ENCODE results near the gene RGS11.

RGS11 gene

DNA sequence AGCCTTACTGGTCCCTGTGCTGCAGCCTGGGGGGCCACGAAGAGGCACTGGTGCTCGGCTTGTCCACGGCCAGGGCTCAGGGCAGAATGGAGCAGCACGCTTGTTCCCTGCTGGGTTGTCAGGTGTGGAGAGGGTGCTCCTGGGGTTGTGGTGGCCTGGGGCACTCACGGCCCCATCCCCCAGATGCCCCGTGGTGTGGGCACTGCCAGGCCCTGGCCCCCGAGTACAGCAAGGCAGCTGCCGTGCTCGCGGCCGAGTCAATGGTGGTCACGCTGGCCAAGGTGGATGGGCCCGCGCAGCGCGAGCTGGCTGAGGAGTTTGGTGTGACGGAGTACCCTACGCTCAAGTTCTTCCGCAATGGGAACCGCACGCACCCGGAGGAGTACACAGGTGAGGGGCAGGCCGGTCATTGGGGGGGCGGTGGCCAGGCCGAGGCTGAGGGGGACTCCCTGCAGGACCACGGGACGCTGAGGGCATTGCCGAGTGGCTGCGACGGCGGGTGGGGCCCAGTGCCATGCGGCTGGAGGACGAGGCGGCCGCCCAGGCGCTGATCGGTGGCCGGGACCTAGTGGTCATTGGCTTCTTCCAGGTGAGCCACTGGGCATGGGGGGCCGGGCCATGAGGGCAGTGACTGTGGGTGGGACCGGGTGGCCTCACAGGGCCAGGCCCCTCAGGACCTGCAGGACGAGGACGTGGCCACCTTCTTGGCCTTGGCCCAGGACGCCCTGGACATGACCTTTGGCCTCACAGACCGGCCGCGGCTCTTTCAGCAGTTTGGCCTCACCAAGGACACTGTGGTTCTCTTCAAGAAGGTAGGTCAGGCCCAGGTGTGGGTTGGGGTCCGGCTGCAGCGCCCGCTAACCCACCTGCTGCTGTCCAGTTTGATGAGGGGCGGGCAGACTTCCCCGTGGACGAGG lies 8.7 kb upstream of the RGS11 start:
- Histone ChIP-seq H3K4me3 (ENCODE audit: low read length) (no peak overlapping the region), H3K9me3 (ENCODE audit: insufficient read depth, low read depth, low read length) (no peaks in the 10 kb centered on the region), H3K27me3 (ENCODE audit: insufficient read depth, low read length) (peaks cover 23% of the 10 kb centered on the region), H3K27ac (ENCODE audit: low read length) (no peak overlapping the region), H3K9ac (ENCODE audit: low read depth, low read length) (no peak overlapping the region), H3K4me1 (ENCODE audit: insufficient read depth, low read length) (no peaks in the 10 kb centered on the region), H3K36me3 (ENCODE audit: insufficient read depth, low read depth, low read length) (peaks cover 28% of the 10 kb centered on the region)

- no peak within 1 kb of the TSS for H3K9ac ChIP-seq (ENCODE audit: low read depth, low read length)
- no peaks in the 10 kb centered on the region for H3K4me1 ChIP-seq (ENCODE audit: insufficient read depth, low read length)
- H3K27ac ChIP-seq (ENCODE audit: low read length): no peak within 1 kb of the TSS
- H3K9me3 ChIP-seq (ENCODE audit: insufficient read depth, low read depth, low read length): no peaks in the 10 kb centered on the region
- peaks cover 35% of the 10 kb centered on the region for H3K27me3 ChIP-seq (ENCODE audit: insufficient read depth, low read length)
- no peak within 1 kb of the TSS for H3K4me3 ChIP-seq (ENCODE audit: low read length)
- H3K36me3 ChIP-seq (ENCODE audit: insufficient read depth, low read depth, low read length): peaks cover 19% of the 10 kb centered on the region
Measured at GRCh38 chr16:283033-283805, 7.5 kb upstream of the RGS11 start, which contains the start of gene PDIA2. TSS of gene PDIA2 (plus strand) at chr16:283164. CDS start at chr16:283170, 6 bp downstream.

DNA sequence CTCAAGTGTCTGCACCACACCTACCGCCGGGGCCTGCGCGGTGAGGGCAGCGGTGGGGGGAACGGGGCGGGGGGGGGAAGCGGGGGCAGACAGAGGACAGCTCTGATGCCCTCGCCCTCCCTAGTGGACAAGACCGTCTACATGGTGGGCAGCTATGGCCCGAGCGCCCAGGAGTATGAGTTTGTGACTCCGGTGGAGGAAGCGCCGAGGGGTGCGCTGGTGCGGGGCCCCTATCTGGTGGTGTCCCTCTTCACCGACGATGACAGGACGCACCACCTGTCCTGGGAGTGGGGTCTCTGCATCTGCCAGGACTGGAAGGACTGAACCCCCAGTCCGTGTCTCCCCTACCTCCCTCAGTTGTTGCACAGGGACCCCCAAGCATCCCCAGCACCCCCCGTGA lies 6.7 kb upstream of the RGS11 start:
- Histone ChIP-seq H3K4me1 (ENCODE audit: insufficient read depth, low read length) (no peaks in the 10 kb centered on the region), H3K27me3 (ENCODE audit: insufficient read depth, low read length) (peaks cover 36% of the 10 kb centered on the region), H3K9me3 (ENCODE audit: insufficient read depth, low read depth, low read length) (no peaks in the 10 kb centered on the region), H3K4me3 (ENCODE audit: low read length) (no peak overlapping the region), H3K27ac (ENCODE audit: low read length) (no peak overlapping the region), H3K9ac (ENCODE audit: low read depth, low read length) (no peak overlapping the region), H3K36me3 (ENCODE audit: insufficient read depth, low read depth, low read length) (peaks cover 11% of the 10 kb centered on the region)

DNA sequence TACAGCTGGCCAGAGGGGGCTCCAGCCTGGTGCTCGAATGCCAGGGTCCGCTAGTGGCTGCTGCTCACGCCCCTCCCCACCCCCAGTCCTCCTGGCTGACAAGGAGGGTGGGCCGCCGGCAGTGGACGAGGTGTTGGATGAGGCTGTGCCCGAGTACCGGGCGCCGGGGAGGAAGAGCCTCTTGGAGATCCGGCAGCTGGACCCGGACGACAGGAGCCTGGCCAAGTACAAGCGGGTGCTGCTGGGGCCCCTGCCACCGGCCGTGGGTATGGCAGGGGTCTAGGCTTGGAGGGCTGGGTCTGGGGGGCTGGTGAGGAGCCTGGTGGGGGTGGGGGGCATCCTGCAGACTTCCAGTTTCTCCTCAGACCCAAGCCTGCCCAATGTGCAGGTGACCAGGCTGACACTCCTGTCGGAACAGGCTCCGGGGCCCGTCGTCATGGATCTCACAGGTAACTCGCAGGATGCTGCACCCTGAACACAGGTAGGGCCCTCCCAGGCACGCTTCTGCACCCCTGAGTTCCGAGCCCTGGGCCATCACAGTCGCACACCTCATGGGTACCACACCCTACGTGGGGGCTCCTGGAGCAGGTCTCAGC lies 6.0 kb upstream of the RGS11 start:
- Histone ChIP-seq H3K9me3 (ENCODE audit: insufficient read depth, low read depth, low read length) (no peaks in the 10 kb centered on the region), H3K9ac (ENCODE audit: low read depth, low read length) (no peak overlapping the region), H3K36me3 (ENCODE audit: insufficient read depth, low read depth, low read length) (0 out of 2 replicates have a peak, but pooled peaks cover 5% of the 10 kb centered on the region), H3K27me3 (ENCODE audit: insufficient read depth, low read length) (peaks cover 43% of the 10 kb centered on the region), H3K27ac (ENCODE audit: low read length) (no peak overlapping the region), H3K4me1 (ENCODE audit: insufficient read depth, low read length) (no peaks in the 10 kb centered on the region), H3K4me3 (ENCODE audit: low read length) (no peak overlapping the region)

GRCh38 chr16:280991-281659 lies 5.4 kb upstream of the RGS11 start:
- H3K27me3 ChIP-seq (ENCODE audit: insufficient read depth, low read length): peaks cover 49% of the 10 kb centered on the region
- no peaks in the 10 kb centered on the region for H3K9me3 ChIP-seq (ENCODE audit: insufficient read depth, low read depth, low read length)
- H3K36me3 ChIP-seq (ENCODE audit: insufficient read depth, low read depth, low read length): no peaks in the 10 kb centered on the region
- no peak overlapping the region for H3K27ac ChIP-seq (ENCODE audit: low read length)
- no peak overlapping the region for H3K9ac ChIP-seq (ENCODE audit: low read depth, low read length)
- H3K4me1 ChIP-seq (ENCODE audit: insufficient read depth, low read length): no peaks in the 10 kb centered on the region
- H3K4me3 ChIP-seq (ENCODE audit: low read length): peak overlapping the region; percentile 45; the same call in 1 of the 2 replicates

GRCh38 chr16:280552-280951 lies 4.8 kb upstream of the RGS11 start, which contains the start of gene ARHGDIG:
TSS of gene ARHGDIG (plus strand) at chr16:280591. CDS start at chr16:280681, 90 bp downstream.
- H3K4me1 ChIP-seq (ENCODE audit: insufficient read depth, low read length): no peaks in the 10 kb centered on the region
- H3K36me3 ChIP-seq (ENCODE audit: insufficient read depth, low read depth, low read length): no peaks in the 10 kb centered on the region
- no peaks in the 10 kb centered on the region for H3K9me3 ChIP-seq (ENCODE audit: insufficient read depth, low read depth, low read length)
- peaks cover 52% of the 10 kb centered on the region for H3K27me3 ChIP-seq (ENCODE audit: insufficient read depth, low read length)
- H3K27ac ChIP-seq (ENCODE audit: low read length): no peak within 1 kb of the TSS
- no peak within 1 kb of the TSS for H3K9ac ChIP-seq (ENCODE audit: low read depth, low read length)
- H3K4me3 ChIP-seq (ENCODE audit: low read length): peak within 1 kb of the TSS; percentile 45; the same call in 1 of the 2 replicates

- Histone ChIP-seq H3K4me1 (ENCODE audit: insufficient read depth, low read length) (no peaks in the 10 kb centered on the region), H3K36me3 (ENCODE audit: insufficient read depth, low read depth, low read length) (no peaks in the 10 kb centered on the region), H3K9ac (ENCODE audit: low read depth, low read length) (no peak overlapping the region), H3K9me3 (ENCODE audit: insufficient read depth, low read depth, low read length) (no peaks in the 10 kb centered on the region), H3K27ac (ENCODE audit: low read length) (no peak overlapping the region), H3K4me3 (ENCODE audit: low read length) (peak overlapping the region; percentile 38; the same call in 1 of the 2 replicates), H3K27me3 (ENCODE audit: insufficient read depth, low read length) (peaks cover 56% of the 10 kb centered on the region)
Measured at GRCh38 chr16:280005-280460, 4.3 kb upstream of the RGS11 start.

GRCh38 chr16:279531-279930 lies 3.8 kb upstream of the RGS11 start:
- H3K9ac ChIP-seq (ENCODE audit: low read depth, low read length): no peak overlapping the region
- no peaks in the 10 kb centered on the region for H3K9me3 ChIP-seq (ENCODE audit: insufficient read depth, low read depth, low read length)
- no peaks in the 10 kb centered on the region for H3K36me3 ChIP-seq (ENCODE audit: insufficient read depth, low read depth, low read length)
- no peak overlapping the region for H3K4me3 ChIP-seq (ENCODE audit: low read length)
- H3K27ac ChIP-seq (ENCODE audit: low read length): no peak overlapping the region
- no peaks in the 10 kb centered on the region for H3K4me1 ChIP-seq (ENCODE audit: insufficient read depth, low read length)
- H3K27me3 ChIP-seq (ENCODE audit: insufficient read depth, low read length): peaks cover 61% of the 10 kb centered on the region

DNA sequence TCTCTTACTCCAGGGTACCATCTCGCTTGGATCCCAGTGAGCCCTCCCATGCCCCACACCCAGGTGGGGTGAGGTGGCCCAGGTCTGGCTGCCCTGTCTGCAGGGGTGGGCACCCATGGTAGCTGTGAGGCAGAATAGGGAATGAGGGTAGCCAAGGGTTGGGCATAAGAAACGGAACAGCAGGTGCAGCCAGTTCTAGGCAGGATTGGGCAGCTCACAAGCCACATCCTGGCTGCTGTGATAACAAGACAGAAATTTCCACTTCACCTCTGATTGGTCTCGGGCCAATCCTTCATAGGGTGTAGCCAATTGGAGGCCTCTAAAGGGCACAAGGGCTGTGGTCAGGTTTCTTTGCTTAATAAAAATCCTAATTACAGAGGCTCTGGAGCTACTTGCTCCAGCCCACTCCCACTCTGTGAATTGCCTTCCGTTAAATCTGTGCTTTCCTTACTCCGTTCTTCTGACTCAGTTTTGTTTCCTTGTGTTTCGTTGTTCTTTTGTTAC lies 3.2 kb upstream of the RGS11 start:
- Histone ChIP-seq H3K4me1 (ENCODE audit: insufficient read depth, low read length) (no peaks in the 10 kb centered on the region), H3K9ac (ENCODE audit: low read depth, low read length) (no peak overlapping the region), H3K27ac (ENCODE audit: low read length) (no peak overlapping the region), H3K36me3 (ENCODE audit: insufficient read depth, low read depth, low read length) (no peaks in the 10 kb centered on the region), H3K9me3 (ENCODE audit: insufficient read depth, low read depth, low read length) (no peaks in the 10 kb centered on the region), H3K4me3 (ENCODE audit: low read length) (no peak overlapping the region), H3K27me3 (ENCODE audit: insufficient read depth, low read length) (peaks cover 67% of the 10 kb centered on the region)

GRCh38 chr16:276426-277077 lies 808 bp upstream of the RGS11 start:
- H3K4me3 ChIP-seq (ENCODE audit: low read length): no peak overlapping the region

More at GRCh38 chr16:276426-277077, 808 bp upstream of the RGS11 start:
- peaks cover 67% of the 10 kb centered on the region for H3K27me3 ChIP-seq (ENCODE audit: insufficient read depth, low read length)
- no peaks in the 10 kb centered on the region for H3K9me3 ChIP-seq (ENCODE audit: insufficient read depth, low read depth, low read length)
- H3K36me3 ChIP-seq (ENCODE audit: insufficient read depth, low read depth, low read length): no peaks in the 10 kb centered on the region
- no peak overlapping the region for H3K9ac ChIP-seq (ENCODE audit: low read depth, low read length)
- no peak overlapping the region for H3K27ac ChIP-seq (ENCODE audit: low read length)
- H3K4me1 ChIP-seq (ENCODE audit: insufficient read depth, low read length): no peaks in the 10 kb centered on the region
